Metanephros (tissue), 1 donor: ENCODE measurements around the gene RHEBL1. TPM values are rescaled to one million over a fixed set of nuclear protein-coding genes. Genes with fewer than 3 reads are reported as not detected.

Source experiments
- total RNA-seq: library from RNA; depleted of rRNA; stranded (reverse); fragments of >200 nt; gene quantifications from one replicate; pipeline ENCODE4 v1.2.3, GENCODE V29; 2014

Gene RHEBL1
- 1.3 TPM for total RNA-seq

GRCh38 chr12:49069507-49070346, at the start of gene RHEBL1:
Gene RHEBL1, minus strand, starts transcription at chr12:49069979. Its CDS starts 194 bp downstream, at chr12:49069785.

GRCh38 chr12:49110464-49111155, 40.8 kb upstream of the RHEBL1 start, which contains the start of gene LMBR1L:
Gene LMBR1L, minus strand, starts transcription at chr12:49110847. Its CDS starts 292 bp downstream, at chr12:49110555.

GRCh38 chr12:49094160-49094974, 24.6 kb upstream of the RHEBL1 start, which contains the start of gene DHH:
Gene DHH, minus strand, starts transcription at chr12:49094801. Its CDS starts 289 bp downstream, at chr12:49094512.

DNA sequence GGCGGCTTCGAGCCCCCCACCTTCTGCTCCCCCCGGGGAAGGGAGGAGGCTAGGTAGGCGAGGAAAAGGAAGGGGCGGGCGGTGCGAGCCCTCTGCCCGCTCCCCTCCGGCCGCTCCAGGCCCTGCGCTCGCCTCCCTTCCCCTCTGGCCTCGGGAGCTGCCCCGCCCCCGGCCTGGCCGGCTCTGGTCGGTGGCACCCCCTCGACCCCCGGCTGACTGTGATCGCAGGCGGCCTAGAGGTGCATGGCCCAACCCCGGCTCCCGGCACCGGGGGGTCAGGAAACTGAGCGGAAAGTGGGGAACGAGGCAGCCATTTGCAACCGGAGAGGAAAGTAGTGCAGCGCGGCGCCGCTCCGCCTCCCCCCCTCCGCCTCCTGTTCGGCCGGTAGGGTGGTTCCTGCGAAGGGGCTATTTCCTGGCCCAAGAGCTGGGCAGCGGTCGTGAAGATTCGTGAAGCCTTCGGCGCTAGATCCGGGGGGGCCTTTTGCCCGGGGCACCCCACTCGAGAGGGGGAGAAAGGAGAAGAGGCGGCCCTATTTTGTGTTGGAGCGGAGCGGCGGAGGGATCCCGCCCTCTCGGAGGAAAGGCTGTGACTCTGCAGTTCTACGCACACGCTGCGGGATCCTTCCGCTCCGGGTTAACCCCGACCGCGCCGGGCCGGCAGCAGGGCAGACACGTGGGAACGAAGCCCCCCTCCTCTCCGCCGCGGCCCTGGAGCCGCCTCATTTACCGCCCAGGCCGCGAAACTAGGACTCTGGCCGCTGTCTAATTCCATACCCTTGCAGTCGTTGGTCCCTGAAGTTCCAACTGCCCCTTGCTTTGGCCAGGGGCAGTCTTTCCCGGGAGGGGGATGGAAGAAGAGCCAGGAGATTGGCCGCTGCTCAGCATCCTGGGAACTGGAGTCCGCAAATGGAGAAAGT, 9.3 kb downstream of the RHEBL1 start, which contains the start of gene KMT2D:
Gene KMT2D, minus strand, starts transcription at position 558 of the 920 bp plus-strand sequence. CDS start 5,470 bp downstream, outside the sequence.

GRCh38 chr12:49018261-49019119, 51.3 kb downstream of the RHEBL1 start, which contains the start of gene PRKAG1:
Gene PRKAG1, minus strand, starts transcription at chr12:49018776. Its CDS starts 36 bp downstream, at chr12:49018740.

Other genes starting within 250 kb of the RHEBL1 start
- 79.4 TPM for gene DDX23, start 217.8 kb downstream of the RHEBL1 start, total RNA-seq
- gene RND1, start 204.1 kb downstream of the RHEBL1 start, total RNA-seq, result 4.3 TPM
- gene FKBP11, start 144.5 kb downstream of the RHEBL1 start, total RNA-seq, result 11.3 TPM
- gene ARF3, start 112.5 kb downstream of the RHEBL1 start, total RNA-seq, result 42.2 TPM
- gene WNT10B, start 98.2 kb downstream of the RHEBL1 start, total RNA-seq, result not detected
- not detected for gene WNT1, start 91.7 kb downstream of the RHEBL1 start, total RNA-seq
- gene DDN, start 70.6 kb downstream of the RHEBL1 start, total RNA-seq, result 23.6 TPM
- gene PRKAG1, start 51.2 kb downstream of the RHEBL1 start, total RNA-seq, result 38.2 TPM
- 80.5 TPM for gene KMT2D, start 9.2 kb downstream of the RHEBL1 start, total RNA-seq
- gene DHH, start 24.8 kb upstream of the RHEBL1 start, total RNA-seq, result 0.88 TPM
- 69.4 TPM for gene LMBR1L, start 40.9 kb upstream of the RHEBL1 start, total RNA-seq
- 596 TPM for gene TUBA1B, start 61.4 kb upstream of the RHEBL1 start, total RNA-seq
- gene TUBA1A, start 119.1 kb upstream of the RHEBL1 start, total RNA-seq, result 311 TPM
- 105 TPM for gene TUBA1C, start 195.1 kb upstream of the RHEBL1 start, total RNA-seq
- gene PRPH, start 225.2 kb upstream of the RHEBL1 start, total RNA-seq, result 0.18 TPM